Prostate gland (tissue), 2 donors: ENCODE measurements around the gene ANKS1B.

Experiments
- POLR2A ChIP-seq: fragments of 450-650 bp; IDR thresholded peaks from one replicate; pipeline ENCODE4 v1.6.1; 2016; ENCODE audit warnings: antibody characterized with exemption, mild to moderate bottlenecking
- TF ChIP-seq, protein P1 (sequence below), 4 experiments: fragments of 200-600 bp in 2 of 4; fragments of 450-650 bp in 2 of 4; sonication (generic) in 2 of 4; IDR thresholded peaks; 1 replicate in 3 of 4; 2 replicates in 1 of 4; pipeline ENCODE4 v1.5.1; 2016 to 2019; ENCODE audit warnings: antibody characterized with exemption in 4 of 4, mild to moderate bottlenecking in 2 of 4, moderate library complexity in 2 of 4

- TF ChIP-seq, protein P1, sequence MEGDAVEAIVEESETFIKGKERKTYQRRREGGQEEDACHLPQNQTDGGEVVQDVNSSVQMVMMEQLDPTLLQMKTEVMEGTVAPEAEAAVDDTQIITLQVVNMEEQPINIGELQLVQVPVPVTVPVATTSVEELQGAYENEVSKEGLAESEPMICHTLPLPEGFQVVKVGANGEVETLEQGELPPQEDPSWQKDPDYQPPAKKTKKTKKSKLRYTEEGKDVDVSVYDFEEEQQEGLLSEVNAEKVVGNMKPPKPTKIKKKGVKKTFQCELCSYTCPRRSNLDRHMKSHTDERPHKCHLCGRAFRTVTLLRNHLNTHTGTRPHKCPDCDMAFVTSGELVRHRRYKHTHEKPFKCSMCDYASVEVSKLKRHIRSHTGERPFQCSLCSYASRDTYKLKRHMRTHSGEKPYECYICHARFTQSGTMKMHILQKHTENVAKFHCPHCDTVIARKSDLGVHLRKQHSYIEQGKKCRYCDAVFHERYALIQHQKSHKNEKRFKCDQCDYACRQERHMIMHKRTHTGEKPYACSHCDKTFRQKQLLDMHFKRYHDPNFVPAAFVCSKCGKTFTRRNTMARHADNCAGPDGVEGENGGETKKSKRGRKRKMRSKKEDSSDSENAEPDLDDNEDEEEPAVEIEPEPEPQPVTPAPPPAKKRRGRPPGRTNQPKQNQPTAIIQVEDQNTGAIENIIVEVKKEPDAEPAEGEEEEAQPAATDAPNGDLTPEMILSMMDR (IDR thresholded peaks at IDR 0.05): no peak
- TF ChIP-seq POLR2A: no peak
Observed at GRCh38 chr12:98733667-98734350, 1250.9 kb downstream of the ANKS1B start.
